PC-9 (cell line): ENCODE data around the gene SH3BP5L. TPM values are rescaled to one million over a fixed set of nuclear protein-coding genes. Genes with fewer than 3 reads are reported as not detected.
"Not testable (repeated sequence)": the region's sequence is repeated elsewhere in the genome, so short reads cannot be mapped to it uniquely, and the experiment has no call there.

Experiments
- BruUV-seq: library from RNA; stranded (reverse); fragments of 400-500 nt; replicated peaks from 2 replicates; lab custom pipeline; 2021; lab: Mats Ljungman, UMichigan
- CTCF ChIA-PET: fragments of 300-600 bp; sonication (Branson Sonifier 250); formaldehyde crosslinking; loops from one replicate; lab custom pipeline; 2022; ENCODE audit warnings: antibody characterized with exemption; lab: Charles Lee
- POLR2A ChIA-PET: fragments of 300-600 bp; sonication (Branson Sonifier 250); formaldehyde crosslinking; loops from one replicate; lab custom pipeline; 2022; ENCODE audit warnings: antibody characterized with exemption; ENCODE audit not compliant: unreplicated experiment; lab: Charles Lee
- DNase-seq, 2 experiments: peaks; one replicate each; pipeline versions ENCODE4 v3.0.0 to v3.0.0-alpha.2; 2015 to 2022; ENCODE audit warnings: mixed read lengths in 1 of 2
- H2AFZ ChIP-seq: fragments of 200-600 bp; sonication (generic); 2 replicates; pipeline ENCODE4 v1.8.1; 2017; ENCODE audit warnings: antibody characterized with exemption
- H3F3A ChIP-seq: fragments of 200-600 bp; sonication (generic); 2 replicates; pipeline ENCODE4 v1.8.1; 2017; ENCODE audit warnings: antibody characterized with exemption, mild to moderate bottlenecking, low read depth; ENCODE audit not compliant: insufficient read depth
- H3K27ac ChIP-seq: fragments of 200-600 bp; sonication (generic); 2 replicates; pipeline ENCODE4 v1.6.1; 2016; ENCODE audit warnings: mixed run types
- H3K27me3 ChIP-seq: fragments of 200-600 bp; sonication (generic); 2 replicates; pipeline ENCODE4 v1.6.1; 2016; ENCODE audit warnings: low read depth, mixed run types; ENCODE audit not compliant: insufficient read depth
- H3K36me3 ChIP-seq: fragments of 200-600 bp; sonication (generic); 2 replicates; pipeline ENCODE4 v1.6.1; 2016; ENCODE audit warnings: low read depth, mixed run types
- H3K4me1 ChIP-seq: fragments of 200-600 bp; sonication (generic); replicated peaks from 2 replicates; pipeline ENCODE4 v1.6.1; 2016; ENCODE audit warnings: mixed run types; ENCODE audit not compliant: insufficient read depth
- H3K4me2 ChIP-seq: fragments of 200-600 bp; sonication (generic); 2 replicates; pipeline ENCODE4 v1.6.1; 2017; ENCODE audit warnings: mixed run types
- H3K4me3 ChIP-seq: fragments of 200-600 bp; sonication (generic); 2 replicates; pipeline ENCODE4 v1.6.1; 2016; ENCODE audit warnings: mixed run types
- H3K79me2 ChIP-seq: fragments of 200-600 bp; sonication (generic); 2 replicates; pipeline ENCODE4 v1.6.1; 2017; ENCODE audit warnings: low read depth, mixed run types
- H3K9me2 ChIP-seq: fragments of 200-600 bp; sonication (generic); 2 replicates; pipeline ENCODE4 v1.8.1; 2017; ENCODE audit warnings: mild to moderate bottlenecking; ENCODE audit not compliant: insufficient read depth
- H3K9me3 ChIP-seq: fragments of 200-600 bp; sonication (generic); 2 replicates; pipeline ENCODE4 v1.8.1; 2016; ENCODE audit warnings: low read depth; ENCODE audit not compliant: insufficient read depth
- H4K20me1 ChIP-seq: fragments of 200-600 bp; sonication (generic); 2 replicates; pipeline ENCODE4 v1.8.1; 2017; ENCODE audit not compliant: insufficient read depth
- CTCF ChIP-seq: fragments of 200-600 bp; sonication (generic); conservative IDR thresholded peaks from 2 replicates; pipeline ENCODE4 v1.6.1; 2017; ENCODE audit warnings: mixed run types, antibody characterized with exemption, mild to moderate bottlenecking, moderate library complexity
- EZH2 ChIP-seq: fragments of 200-600 bp; sonication (generic); IDR thresholded peaks from 2 replicates; pipeline ENCODE4 v1.8.0; 2017; ENCODE audit warnings: antibody characterized with exemption, low read depth
- intact Hi-C: fragments of 100-400 bp; cut with micrococcal nuclease; formaldehyde crosslinking; loops from one replicate; pipeline ENCODE4 v1.10.0; 2022; ENCODE audit not compliant: unreplicated experiment
- total RNA-seq: library from RNA; stranded (reverse); gene quantifications from 2 replicates; pipeline ENCODE4 v1.2.3, GENCODE V29; 2021

Gene SH3BP5L
- total RNA-seq, 1 experiment from 2014 or later: 24.6 TPM

- H3F3A ChIP-seq: no peaks in the 10 kb centered on the region
- intact Hi-C loops: no loop called here
- no peak overlapping the region for H3K27ac ChIP-seq
- no peaks in the 10 kb centered on the region for H3K79me2 ChIP-seq
- POLR2A ChIA-PET: no interaction called here
- H3K36me3 ChIP-seq: no peaks in the 10 kb centered on the region
- no peaks in the 10 kb centered on the region for H3K4me1 ChIP-seq
- CTCF ChIA-PET: no interaction called here
- no peak overlapping the region for H2AFZ ChIP-seq
- TF ChIP-seq CTCF: peak; percentile 45; the same call in 1 of the 2 replicates
- no peak for TF ChIP-seq EZH2
- H3K9me2 ChIP-seq: no peaks in the 10 kb centered on the region
- no peaks in the 10 kb centered on the region for H4K20me1 ChIP-seq
- no peak for DNase-seq
- peaks cover 4% of the 10 kb centered on the region; the same call in 1 of the 2 replicates for H3K27me3 ChIP-seq
- no peak overlapping the region for H3K4me2 ChIP-seq
- no peaks in the 10 kb centered on the region for H3K9me3 ChIP-seq
- H3K4me3 ChIP-seq: no peak overlapping the region
- no TSS peak for BruUV-seq
These were observed 18.5 kb downstream of the SH3BP5L start for GRCh38 chr1:248807067-248807737.

- no peaks in the 10 kb centered on the region for H3K9me2 ChIP-seq
- DNase-seq: no peak
- H3F3A ChIP-seq: no peaks in the 10 kb centered on the region
- peaks cover 18% of the 10 kb centered on the region; the same call in 1 of the 2 replicates for H3K27me3 ChIP-seq
- H3K4me1 ChIP-seq: no peaks in the 10 kb centered on the region
- H4K20me1 ChIP-seq: no peaks in the 10 kb centered on the region
- H3K79me2 ChIP-seq: no peaks in the 10 kb centered on the region
- H3K4me2 ChIP-seq: no peak overlapping the region
- ChIA-PET POLR2A (no interaction called here), CTCF (no interaction called here)
- no peak overlapping the region for H2AFZ ChIP-seq
- H3K4me3 ChIP-seq: no peak overlapping the region
- no TSS peak for BruUV-seq
- TF ChIP-seq CTCF (no peak), EZH2 (no peak)
- H3K9me3 ChIP-seq: no peaks in the 10 kb centered on the region
- intact Hi-C loops: no loop called here
- no peak overlapping the region for H3K27ac ChIP-seq
- H3K36me3 ChIP-seq: no peaks in the 10 kb centered on the region
These were observed 19.8 kb downstream of the SH3BP5L start for GRCh38 chr1:248805876-248806275.

- BruUV-seq: no TSS peak
- no peaks in the 10 kb centered on the region for H3K9me3 ChIP-seq
- H3K4me2 ChIP-seq: no peak overlapping the region
- ChIA-PET CTCF (no interaction called here), POLR2A (interaction anchor here (1.0 kb wide), 1 partner anchor 21 kb away, joined by 9 read pairs; the partner anchor contains the start of gene SH3BP5L)
- H2AFZ ChIP-seq: no peak overlapping the region
- no peaks in the 10 kb centered on the region for H3K79me2 ChIP-seq
- no peak overlapping the region for H3K4me3 ChIP-seq
- H3K36me3 ChIP-seq: no peaks in the 10 kb centered on the region
- no peaks in the 10 kb centered on the region for H4K20me1 ChIP-seq
- H3K27me3 ChIP-seq: peaks cover 26% of the 10 kb centered on the region; the same call in 1 of the 2 replicates
- no peaks in the 10 kb centered on the region for H3K4me1 ChIP-seq
- no peaks in the 10 kb centered on the region for H3K9me2 ChIP-seq
- no peaks in the 10 kb centered on the region for H3F3A ChIP-seq
- DNase-seq: no peak
- H3K27ac ChIP-seq: no peak overlapping the region
- intact Hi-C loops: no loop called here
- no peak for TF ChIP-seq CTCF
- TF ChIP-seq EZH2: no peak
These were observed 20.7 kb downstream of the SH3BP5L start for GRCh38 chr1:248804771-248805681.

- H3K4me2 ChIP-seq, H3K4me3 ChIP-seq, H3K4me1 ChIP-seq, DNase-seq, H3K36me3 ChIP-seq, H3F3A ChIP-seq, H3K9me3 ChIP-seq, POLR2A ChIA-PET, H2AFZ ChIP-seq, H3K9me2 ChIP-seq, BruUV-seq, intact Hi-C loops, H4K20me1 ChIP-seq, H3K27ac ChIP-seq, CTCF ChIA-PET, H3K79me2 ChIP-seq: not testable (repeated sequence)
- peaks cover 35% of the 10 kb centered on the region; the same call in 1 of the 2 replicates for H3K27me3 ChIP-seq
These were observed 22.2 kb downstream of the SH3BP5L start for GRCh38 chr1:248803501-248803900.
